GM19468 (cell line): ENCODE data around the gene ITK.

Source experiments
- ATAC-seq: cut with Tn5 transposase; IDR thresholded peaks from one replicate; pipeline ENCODE4 v1.9.1; 2021; ENCODE audit warnings: mild to moderate bottlenecking, moderate library complexity, moderate number of reproducible peaks; ENCODE audit not compliant: unreplicated experiment; ENCODE audit errors: extremely low read depth

Gene ITK

GRCh38 chr5:157294407-157295091 lies 113.9 kb downstream of the ITK start:
- ATAC-seq = no peak

DNA sequence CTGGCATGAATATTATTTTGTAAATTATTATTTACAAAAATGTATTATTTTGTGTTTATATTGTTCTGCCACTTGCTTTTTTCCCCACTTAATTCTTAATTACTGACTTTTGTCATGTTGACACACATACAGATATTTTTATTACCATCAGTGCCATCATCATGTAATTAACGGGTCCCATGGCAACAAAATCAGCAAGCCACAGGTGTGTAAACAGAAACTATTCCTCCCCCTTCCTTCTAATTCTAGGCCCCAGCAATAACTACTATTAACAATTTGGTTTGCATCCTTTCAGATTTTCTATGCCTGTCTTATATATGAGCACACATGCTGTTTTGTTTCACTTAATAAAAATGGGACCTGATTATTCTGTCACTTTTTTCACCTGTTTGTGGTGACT lies 114.6 kb downstream of the ITK start:
- ATAC-seq = no peak

DNA sequence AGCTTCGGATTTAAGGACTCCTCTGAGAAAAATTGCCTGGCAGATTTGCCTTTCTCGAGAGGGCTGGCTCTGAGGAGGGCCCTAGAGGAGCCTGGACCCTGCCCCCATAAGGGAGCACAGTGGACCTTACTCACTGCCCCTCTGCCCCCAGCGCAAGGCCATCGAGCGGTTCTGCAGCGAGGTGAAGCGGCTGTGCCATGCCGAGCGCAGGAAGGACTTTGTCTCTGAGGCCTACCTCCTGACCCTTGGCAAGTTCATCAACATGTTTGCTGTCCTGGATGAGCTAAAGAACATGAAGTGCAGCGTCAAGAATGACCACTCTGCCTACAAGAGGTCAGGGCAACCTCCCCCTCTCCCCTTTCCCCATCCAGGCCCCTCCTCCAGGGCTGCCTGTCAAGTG lies 119.9 kb downstream of the ITK start:
- ATAC-seq = no peak

- ATAC-seq = no peak
These were observed 120.4 kb downstream of the ITK start for GRCh38 chr5:157301066-157301465.

- ATAC-seq = no peak
These were observed 122.4 kb downstream of the ITK start for GRCh38 chr5:157303023-157303422.

DNA sequence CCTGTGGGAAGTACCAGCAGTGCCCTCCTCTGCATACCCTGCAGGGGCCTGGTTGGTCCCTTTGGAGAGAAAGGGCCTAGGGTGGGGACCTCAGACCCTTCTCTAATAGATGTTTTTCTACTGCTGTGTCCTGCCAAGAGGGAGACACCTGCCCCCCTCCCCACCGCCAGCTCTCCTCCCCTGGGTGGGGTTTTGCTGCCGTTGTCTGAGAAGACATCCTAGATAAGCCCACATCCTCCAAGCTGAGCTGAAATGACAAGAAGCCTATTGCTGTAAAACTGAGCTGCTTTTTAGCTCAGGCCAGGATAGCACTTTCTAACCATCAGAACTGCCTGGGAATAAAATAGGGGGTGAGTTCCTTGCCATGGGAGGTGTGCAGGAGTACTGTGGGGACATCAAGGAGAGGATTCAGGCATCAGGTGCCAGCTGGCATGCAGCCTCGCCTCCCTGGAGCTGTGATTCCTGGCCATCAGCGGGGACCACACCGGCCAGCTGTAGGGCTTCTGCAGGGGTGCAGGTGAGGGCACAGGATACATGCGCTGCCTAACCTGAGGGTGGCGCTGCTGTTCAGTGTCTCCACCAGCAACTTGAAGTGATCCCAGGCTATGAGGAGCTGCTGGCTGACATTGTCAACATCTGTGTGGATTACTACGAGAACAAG lies 123.2 kb downstream of the ITK start:
- no peak for ATAC-seq
